KG1 (cell line): ENCODE results near the gene RAB7B.

Experiments used
- DNase-seq: peaks from one replicate; lab custom pipeline; 2025; lab: John Stamatoyannopoulos, UW

RAB7B gene

DNA sequence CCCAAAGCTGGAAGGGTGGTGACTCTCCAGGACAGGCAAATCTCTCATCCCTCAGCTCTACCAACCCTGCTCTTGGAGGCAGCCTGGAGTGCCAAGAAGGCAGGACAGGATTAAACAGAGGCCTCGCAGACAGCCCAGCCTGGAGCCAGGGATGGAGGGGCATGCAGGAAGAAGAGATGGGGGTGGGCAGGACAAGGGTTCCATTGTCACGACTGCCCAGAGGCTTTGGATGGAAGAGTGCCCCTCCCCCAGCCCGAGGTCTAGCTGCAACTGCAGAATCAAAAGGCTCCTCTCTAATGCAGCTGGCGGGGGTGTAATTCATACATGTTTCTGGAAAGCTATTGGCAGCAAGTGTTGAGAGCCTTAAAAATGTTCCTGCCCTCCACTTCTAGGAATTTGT, 8.8 kb downstream of the RAB7B start:
- DNase-seq = no peak

DNA sequence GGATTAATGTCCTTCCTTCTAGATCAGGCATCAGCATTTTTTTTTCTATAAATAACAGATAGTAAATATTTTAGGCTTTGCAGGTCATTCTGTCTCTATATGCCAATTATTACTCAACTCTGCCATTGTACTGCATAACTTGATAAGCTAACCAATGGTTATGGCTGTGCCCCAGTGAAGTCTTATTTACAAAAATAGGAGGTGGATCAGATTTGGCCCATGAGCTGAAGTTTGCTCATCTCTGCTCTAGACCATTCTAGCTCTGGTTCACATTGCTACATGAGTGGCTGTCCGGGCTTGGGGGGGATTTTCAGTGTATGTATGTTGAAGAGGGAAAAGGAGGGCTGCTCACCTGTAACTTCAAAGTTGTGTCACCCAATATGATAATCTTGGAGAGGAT, 10.1 kb downstream of the RAB7B start:
- no peak for DNase-seq

DNA sequence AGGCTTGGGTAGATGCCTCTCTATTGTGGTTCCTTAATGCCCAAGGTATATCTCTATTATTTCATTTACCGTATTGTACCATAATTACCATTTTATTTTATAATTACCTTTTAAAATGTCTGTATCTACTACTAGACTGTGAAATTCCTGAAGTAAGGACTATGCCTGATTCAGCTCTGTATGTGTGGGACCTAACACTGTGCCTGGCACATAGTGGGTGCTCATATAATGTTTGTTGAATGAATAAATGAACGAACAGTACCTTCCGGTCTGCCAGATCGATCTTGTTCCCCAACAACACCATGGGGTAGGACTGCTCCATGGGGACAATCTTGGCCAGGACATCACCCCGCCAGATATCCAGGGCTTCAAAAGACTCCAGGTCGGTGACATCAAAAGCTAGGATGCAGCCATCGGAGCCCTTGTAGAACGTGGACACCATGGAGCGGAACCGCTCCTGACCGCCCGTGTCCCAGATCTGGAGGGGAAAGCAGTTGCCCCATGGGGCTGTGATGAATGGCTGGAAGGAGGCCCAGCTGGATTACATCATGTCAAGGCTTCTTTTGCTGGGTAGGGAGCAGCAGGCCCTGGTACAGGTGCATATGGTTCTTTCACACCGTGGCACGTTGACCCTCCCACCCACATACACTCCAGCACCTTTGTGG, 10.8 kb downstream of the RAB7B start:
- no peak for DNase-seq

DNA sequence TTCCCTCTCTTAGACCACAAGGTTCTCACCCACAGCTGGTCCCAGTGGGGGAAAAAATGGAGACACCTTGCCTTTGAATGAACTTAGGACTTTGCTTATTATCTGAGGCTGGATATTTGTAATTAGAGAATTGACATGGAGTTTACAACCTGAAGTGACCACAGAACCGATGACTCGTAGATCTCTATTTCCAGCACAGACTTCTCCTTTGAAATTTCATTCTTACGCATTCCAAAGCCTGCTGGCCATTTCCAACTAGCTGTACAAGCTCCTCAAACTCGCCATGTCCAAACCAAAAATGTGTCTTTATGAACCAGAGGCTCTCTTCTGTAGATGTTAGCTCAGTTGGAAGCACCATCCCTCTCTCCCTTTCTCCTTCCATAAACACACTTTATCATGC, 12.0 kb downstream of the RAB7B start:
- DNase-seq = no peak

DNA sequence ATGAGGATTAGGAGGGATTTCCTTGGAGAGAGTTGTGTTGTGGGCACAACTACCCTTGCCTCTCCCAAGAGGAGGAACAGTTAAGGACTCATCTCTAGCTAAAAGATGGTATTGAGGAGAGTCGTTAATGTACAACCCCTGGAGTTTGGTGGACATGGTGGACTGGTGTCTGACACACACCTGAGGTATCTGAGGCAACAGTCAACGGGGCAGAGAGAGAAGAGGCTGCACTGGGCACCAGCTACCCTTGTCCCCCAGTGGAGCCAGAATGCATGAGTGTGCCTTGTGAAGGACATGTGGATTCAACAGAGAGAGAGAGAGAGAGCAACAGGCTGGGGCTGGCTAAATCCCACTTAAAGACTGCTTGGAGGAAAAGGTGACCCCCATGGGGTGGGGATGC, 13.0 kb downstream of the RAB7B start:
- DNase-seq = no peak

DNA sequence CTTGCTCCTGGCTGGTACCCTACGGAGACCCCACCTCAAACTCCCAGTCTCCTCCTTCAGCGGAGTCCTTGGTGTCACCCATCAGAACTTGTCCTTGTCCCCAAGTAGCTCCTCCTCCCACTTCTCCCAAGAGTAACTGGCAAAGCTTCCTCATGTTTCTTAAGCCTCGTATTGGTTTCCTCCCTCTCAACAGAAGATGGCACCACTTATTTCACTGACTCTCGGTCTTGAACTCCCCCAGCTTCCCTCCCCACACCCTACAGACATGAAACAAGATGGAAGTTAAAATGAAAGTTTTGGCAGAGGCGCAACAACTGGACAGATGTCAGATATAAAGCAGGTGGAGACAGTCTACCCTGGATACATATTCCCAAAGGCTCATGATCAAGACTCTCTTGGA, 13.4 kb downstream of the RAB7B start:
- DNase-seq = no peak

DNA sequence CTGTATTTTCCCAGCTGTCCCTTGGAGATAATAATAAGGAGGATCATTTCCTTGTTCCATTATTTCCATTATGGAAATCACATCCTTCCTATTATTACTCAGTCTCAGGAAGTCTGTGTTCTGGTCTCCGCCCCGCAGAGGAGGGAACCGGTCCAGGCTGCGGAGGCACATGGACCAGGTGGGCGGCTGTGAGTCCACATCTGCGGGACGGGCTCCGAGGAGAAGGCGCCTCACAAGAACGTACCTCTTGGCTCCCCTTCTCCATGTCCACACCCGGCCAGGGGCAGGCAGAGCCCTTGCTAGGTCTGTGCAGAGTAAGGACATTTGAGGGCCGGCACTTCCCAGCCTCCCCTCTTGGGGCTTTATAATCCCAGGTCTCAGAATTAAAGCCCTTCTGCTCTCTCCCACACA, 14.6 kb downstream of the RAB7B start:
- DNase-seq = no peak

DNA sequence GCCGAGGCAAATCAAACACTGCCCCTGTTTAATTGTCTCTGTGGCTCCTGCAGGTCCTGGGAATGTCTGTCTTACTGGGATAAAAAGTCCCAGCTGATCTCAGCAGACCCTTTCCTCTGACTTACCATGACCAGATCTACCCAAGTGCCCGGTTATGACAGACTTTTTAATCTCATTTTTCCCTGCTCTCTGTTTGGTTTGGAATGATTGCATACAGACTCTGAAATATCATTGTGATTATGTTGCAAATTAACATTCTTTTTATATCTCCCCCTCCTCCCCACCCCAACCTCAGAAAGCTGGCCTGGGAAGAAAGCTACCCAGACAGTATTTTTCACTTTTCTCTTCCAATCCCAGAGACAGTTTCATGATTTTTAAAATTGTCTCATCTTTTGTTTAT, 16.3 kb downstream of the RAB7B start:
- DNase-seq = no peak

DNA sequence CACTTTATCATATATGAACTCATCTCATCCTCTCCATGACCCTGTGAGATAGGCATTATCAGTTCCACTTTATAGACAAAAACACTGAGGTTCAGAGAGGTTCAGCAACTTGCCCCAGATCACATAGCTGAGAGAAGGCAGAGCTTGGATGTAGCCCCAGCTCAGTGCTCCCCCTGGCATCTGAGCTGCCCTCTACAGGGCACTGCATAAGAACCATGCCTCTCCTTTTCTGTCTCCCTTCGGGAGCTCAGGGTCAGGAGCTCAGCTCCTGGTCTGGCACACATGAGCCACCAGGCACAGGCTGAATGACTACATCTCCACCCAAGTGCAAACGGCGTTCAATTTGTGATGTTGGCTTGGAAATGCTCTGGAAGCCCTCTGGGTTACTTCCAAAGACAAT, 16.9 kb downstream of the RAB7B start:
- DNase-seq = no peak

DNA sequence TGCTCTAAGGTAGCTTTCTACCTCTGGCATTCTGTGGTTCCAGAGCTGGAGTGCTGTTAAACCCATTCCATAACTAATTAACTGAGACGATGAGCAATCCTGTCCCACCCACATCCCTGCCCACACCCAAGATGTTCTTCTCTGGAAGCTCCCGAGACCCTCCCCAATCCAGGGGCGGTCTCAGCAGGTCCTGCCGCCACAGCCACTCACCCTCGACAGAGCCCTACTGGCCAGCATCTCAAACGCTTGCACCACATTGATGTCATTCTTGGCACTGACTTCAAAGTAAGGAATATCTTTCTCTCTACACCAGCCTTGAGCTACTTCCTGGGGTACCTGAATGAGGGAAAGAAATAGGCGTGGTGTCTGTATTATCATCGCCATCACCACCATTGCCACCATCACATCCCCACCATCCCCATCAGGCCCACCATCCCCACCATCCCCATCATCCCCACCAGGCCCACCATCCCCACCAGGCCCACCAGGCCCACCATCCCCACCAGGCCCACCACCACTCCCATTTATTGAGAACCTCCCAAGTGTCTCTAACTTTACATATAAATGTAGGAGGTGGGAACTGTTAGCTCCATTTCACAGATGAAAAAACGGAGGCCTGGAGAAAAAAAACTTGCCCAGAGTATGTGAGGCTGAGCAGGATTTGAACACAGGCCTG, 17.7 kb downstream of the RAB7B start:
- no peak for DNase-seq

DNA sequence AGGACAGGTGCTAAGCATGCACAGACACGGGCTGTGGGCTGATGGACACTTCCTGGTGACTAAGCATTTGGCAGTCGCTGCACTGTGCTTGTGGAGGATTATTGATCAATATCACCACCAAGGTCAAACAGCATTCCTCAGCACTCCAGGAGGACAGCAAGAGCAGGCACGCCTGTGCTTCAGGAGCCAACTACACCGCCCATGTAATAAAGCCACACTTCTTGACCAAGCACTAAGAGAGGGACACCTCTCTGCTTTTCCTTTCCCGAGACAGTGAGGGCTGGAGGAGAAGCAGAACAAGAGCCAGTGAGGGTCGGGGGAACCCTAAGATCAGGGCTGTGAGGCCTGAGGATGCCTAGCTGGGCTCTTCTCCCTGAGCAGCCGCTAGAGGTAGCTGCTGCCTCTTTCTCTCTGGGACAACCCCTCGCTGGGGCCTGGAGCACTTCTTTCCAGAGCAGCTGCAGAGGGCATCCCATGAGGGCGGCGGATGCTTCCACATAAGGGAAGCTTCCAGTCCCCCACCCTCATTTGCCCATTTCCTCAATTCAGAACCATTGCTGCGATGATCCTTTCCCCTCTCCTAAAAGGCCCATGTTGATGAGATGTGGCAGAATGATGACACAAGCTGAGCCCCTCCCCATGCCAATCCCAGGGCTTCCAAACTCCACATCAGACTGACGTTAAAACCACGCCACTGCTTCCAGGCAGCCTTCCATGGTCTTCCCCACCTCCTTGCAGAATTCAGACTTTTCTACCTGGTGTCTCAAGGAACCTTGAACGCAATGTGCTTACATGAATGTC, 19.1 kb downstream of the RAB7B start:
- no peak for DNase-seq

DNA sequence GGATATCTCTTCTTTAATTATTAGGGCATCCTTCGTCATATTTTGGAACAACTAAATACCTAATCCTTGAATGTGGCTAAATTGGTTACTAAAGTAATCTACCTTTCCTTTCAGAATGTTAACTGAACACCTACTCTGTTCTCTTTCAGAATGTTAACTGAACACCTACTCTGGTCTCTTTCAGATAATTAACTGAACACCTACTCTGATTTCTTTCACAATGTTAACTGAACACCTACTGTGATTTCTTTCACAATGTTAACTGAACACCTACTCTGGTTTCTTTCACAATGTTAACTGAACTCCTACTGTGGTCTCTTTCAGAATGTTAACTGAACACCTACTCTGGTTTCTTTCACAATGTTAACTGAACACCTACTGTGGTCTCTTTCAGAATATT, 21.9 kb downstream of the RAB7B start:
- DNase-seq = no peak

DNA sequence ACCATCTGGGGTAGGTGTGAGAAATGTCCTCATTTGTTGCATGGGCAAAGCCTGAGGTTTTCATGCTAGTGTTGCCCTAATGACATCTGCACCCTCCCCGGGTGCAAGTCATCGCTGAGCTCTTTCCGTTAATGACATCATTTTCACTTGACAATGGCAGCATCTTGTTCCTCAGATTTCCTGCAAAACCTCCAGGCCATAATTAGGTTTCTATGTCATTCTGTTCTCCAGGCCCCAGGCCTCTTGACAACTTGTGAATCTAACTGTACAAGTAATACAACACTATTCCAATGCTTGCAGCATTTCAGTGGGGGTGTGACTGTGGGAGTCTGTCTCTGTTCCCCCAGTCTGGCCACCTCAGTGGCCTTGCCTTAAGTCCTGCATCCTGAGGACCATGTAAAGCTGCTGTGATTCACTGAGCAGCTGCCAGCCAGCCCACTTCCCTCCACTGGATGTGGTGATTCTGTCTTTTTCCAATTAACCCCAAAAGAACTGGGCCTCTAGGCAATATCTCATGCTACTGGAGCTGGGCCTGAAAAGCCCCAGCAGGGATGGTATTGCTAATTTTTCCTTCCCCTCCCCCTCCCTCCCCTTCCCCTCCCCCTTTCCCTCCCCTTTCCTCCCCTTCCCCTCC, 22.8 kb downstream of the RAB7B start:
- no peak for DNase-seq

DNA sequence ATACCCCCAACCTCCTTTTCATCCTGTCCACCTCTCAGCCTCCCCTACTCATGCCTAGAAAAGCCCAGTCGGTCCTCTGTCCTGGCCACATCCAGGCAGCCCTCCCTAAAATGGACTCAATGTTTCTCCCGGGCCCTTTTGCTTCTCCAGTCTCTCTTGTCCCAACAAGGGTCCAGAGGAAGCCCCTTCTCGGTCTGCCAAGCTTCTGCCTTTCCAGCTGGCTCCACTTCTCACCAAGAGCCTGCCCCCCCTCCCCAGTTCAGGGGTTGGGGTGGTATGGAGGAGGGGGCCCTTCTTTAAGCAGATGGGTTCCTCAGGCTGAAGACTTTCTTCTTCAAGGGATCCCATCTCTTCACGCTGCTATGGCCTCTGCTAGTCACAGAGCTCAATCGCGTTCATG, 23.9 kb downstream of the RAB7B start:
- no peak for DNase-seq

DNA sequence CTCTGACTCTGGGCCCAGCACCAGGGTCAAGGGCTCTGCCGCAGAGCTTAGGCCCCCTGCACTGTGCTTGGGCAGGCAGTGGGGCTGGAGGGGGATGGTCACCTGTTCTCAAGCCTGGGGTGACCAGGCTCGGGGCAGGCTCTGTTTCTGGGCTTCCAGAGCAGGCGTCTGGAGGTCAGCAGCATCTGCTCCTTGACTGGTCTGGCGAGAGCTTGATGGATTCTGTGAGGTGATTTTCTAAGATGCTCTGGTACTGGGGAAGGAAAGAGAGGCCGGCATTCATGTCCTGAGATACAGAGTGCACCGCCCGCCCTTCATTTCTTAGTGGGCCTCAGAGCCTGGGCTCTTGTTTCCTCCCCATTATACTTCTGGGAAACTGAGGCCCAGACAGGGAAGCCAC, 24.5 kb downstream of the RAB7B start:
- no peak for DNase-seq

DNA sequence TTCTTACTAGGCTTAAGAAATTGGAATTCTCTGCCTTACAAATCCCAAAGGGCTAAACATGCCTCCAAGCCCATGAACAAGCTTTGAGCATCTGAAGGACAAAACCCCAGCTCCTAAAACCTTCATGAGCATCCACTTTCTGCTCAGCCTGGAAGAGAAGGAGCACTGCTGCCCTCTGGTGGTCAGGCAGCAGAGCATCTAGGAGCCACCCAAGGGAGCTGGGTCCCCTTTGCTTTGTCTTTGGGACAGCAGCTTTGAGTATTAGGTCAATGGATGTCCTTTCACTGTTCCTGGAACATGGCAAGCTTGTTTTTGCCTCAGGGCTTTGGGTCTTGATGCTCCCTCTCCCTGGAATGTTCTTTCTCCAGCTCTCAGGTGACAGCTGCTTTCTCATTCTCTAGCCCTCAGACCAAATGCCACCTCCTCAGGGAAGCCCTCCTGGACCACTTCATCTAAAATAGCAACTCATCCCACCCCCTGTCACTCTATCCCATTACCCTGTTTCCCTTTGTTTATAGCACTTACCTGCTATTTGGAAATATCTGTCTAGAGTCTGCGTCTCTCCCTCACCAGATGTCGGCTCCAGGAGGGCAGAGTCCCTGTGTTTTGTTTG, 25.7 kb downstream of the RAB7B start:
- DNase-seq = peak; percentile 50

DNA sequence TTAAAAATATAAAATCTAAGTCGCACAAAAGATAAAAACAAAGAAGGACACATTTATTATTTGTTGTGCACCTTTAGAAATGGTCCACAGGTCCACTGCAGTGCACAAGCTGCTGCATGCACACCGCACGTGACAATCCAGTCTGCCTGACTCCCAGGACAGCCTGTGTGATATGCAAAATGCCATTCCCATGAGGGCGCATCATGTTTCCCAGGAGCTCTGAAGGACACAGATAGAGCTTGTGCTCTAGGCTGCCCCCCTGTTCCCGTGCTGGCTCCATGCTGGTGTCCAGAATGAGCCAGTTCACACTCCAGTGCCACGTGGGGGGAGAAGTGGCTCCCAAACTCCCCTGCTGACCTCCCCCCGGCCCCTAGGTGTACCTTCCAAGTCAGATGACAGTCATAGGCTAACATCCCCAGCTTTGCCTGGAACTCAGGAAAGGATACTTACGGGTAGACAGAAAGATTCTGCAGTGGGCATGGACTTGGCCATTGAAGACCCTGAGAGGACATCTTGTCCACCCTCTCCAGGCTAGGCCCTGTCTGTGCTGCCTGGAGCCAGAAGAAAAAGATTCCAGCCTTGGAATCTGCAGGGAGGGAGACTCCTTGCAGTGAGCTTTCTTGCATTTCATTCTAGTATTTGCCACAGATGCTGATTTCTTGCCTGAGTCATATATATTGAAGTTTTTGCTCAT, 26.3 kb downstream of the RAB7B start:
- no peak for DNase-seq

DNA sequence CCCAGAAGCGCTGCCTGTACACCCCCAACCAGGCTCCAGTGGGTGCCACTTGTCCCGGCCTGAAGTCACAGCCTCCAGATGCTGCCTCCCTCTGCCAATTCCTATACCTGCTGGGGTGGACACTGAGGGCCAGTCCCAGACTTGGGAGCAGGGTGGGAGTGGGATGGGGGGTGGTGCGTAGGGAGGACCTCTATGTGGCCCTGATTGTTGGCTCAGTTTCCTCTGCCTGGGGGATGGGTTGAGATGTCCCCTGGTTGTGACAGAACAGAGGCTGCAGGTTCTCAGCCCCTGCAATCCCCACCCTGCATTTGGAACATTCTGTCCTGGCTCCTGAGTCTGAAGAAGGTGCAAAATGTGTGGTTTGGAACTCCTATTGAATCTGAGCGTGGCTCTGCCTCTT, 27.2 kb downstream of the RAB7B start:
- DNase-seq = no peak

DNA sequence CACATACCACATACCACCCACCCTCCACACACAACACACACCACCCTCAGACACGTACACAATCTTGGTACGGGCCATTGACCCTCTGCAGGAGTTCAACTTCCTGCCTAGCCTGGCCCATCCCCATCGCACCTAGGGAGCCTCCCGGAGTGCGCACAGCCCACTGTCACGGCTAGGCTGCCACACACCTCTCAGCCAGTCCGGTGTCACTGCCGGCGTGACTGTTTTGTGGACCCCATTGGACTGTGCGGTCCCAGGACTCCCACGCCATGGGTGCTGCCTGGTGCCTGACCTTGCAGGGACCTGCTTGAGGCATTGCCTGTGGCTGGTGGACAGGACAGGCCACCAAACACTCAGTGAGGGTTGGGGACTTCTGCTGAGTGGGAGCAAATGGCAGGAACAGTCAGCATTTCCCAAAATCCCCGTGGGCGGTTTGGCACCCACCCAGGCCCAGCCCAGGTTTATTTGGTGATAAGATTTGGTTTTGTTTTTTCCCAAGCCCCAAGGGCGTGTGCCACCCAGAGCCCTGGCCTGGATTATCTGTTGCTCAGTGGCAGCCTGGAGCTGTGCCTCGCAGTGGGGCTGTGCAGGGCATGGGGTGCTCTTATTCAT, 27.7 kb downstream of the RAB7B start:
- DNase-seq = no peak

DNA sequence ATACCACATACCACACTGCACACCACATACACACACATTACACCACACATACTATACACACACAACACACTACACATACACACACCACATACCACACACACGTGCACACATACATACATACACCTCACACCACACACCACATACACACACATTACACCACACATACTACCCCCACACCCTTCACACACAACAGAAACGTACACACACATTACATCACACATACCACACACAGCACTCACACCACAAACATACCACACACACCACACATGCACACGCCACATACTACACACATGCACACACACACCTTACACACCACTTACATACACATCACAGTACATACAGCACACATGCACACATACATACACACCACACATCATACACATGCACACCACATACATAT, 28.5 kb downstream of the RAB7B start:
- no peak for DNase-seq
